ENCODE measurements around the gene UNC119.

Gene UNC119

DNA sequence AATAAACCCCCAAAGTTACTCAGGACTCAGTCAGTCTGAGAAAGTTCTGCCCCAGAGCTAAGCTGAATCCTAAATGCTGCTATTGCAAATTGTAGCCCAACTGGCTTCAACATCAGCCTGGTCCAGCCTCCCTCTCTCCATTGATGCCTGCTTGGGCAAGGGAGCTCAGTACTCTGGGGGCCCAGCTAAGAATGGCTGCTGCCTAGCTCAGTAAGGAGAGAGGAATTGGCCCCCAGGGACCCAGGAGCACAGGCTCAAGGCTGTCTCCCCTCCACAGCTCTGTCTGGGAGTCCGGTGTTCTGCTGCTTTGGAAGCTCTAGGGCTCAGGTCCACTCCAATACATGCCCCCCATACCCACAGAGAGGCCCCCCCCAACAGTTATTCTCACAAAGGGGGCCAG, 1.6 kb downstream of the UNC119 start:
- Histone ChIP-seq H3K4me3 (ENCODE audit: low read length) (no peak overlapping the region), H3K4me1 (ENCODE audit: control insufficient read depth, insufficient read depth, low read length) (peaks cover 12% of the 10 kb centered on the region)

DNA sequence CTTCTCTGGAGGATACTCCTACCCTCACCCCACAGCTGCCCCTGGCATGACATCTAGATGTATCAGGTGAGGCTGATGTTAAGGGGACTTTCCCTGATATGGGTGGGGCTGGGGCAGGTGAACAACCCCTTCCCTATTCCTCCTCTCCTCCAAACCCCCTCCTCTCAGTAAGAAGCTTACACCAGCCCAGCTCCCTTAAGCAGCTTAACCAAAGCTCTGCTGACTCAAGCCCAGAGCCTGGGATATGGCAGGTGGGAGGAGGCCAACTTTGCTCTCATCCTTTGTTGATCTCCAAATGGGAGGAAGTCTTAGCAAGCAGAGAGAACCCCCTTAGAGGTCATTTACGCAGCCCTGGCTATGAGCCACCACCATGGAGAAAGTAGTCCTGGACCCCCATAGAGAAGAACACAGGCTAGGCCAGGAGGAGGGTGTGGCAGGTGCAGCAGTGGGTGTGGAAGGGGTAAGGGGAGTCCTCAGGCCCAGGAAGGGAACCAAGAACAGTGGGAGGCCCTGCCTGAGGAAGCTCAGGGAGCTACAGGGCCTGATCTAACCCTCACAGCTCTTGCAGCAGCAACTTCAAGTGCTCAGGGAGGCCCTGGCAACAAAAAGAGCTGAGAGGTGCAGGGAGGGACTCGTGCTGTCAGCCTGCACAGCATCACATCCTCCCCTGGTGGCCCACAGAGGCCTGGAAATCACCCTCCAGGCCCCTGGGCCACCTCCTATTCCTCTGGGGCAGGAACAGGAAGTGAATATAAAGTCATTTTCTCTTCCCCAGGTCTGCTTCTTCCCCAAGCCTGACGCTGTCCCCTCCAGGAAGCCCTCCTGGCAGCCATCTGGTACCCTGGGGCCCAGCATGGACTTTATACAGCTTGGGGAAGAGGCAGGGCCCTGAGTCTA, 2.9 kb downstream of the UNC119 start:
- H3K9ac ChIP-seq (ENCODE audit: low read depth, low read length) = no peak overlapping the region
- H3K4me1 ChIP-seq (ENCODE audit: control insufficient read depth, insufficient read depth, low read length) = peaks cover 12% of the 10 kb centered on the region
- H3K4me3 ChIP-seq (ENCODE audit: low read length) = no peak overlapping the region
- H3K36me3 ChIP-seq (ENCODE audit: insufficient read depth, low read length) = peaks cover 22% of the 10 kb centered on the region
- H3K27me3 ChIP-seq (ENCODE audit: control insufficient read depth, insufficient read depth, low read length) = no peaks in the 10 kb centered on the region
- no peaks in the 10 kb centered on the region for H3K9me3 ChIP-seq (replicated peaks; ENCODE audit: low read length)
- no peak overlapping the region for H3K4me2 ChIP-seq (ENCODE audit: low read length)

More for the DNA sequence above, 1.6 kb downstream of the UNC119 start:
- Histone ChIP-seq H3K36me3 (ENCODE audit: insufficient read depth, low read length) (peaks cover 32% of the 10 kb centered on the region), H3K4me2 (ENCODE audit: low read length) (no peak overlapping the region), H3K9me3 (replicated peaks; ENCODE audit: low read length) (no peaks in the 10 kb centered on the region), H3K9ac (ENCODE audit: low read depth, low read length) (no peak overlapping the region), H3K27me3 (ENCODE audit: control insufficient read depth, insufficient read depth, low read length) (no peaks in the 10 kb centered on the region)

DNA sequence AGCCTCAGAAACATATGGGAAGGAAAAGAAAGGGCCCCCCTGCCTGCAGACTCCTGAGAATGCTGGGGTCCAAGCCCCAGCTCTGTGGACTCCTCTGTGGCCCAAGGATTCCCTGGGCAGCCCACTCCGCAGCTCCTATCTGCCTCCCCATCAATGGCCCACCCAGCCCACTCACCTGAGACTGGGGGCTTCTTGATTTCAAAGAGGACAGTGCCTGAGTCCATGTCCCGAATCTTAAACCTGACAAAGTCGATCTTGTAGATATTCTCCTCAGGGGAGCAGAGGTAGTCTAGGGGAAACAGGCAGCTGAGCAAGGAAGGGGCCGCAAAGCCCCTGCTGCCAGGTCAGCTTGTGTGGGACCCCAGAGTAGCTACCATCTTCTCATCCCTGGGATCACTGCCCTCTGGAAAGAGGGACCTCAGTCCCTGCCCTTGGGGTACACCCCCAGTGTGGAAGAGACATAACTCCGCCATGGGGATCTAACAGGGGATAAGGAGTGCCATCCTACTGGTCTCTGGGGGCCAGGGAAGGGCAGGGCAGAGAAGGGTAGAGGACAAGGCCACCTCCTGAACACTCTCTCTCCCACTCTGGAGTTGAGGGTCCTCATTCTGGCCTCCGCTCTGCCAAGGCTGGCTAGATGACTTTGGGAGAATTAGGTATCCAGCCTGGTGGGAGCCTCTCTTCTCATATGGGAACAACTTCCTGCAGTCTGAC, 3.9 kb downstream of the UNC119 start:
- H3K9ac ChIP-seq (ENCODE audit: low read depth, low read length) = no peak overlapping the region
- no peaks in the 10 kb centered on the region for H3K27me3 ChIP-seq (ENCODE audit: control insufficient read depth, insufficient read depth, low read length)
- H3K9me3 ChIP-seq (replicated peaks; ENCODE audit: low read length) = no peaks in the 10 kb centered on the region
- H3K4me3 ChIP-seq (ENCODE audit: low read length) = no peak overlapping the region
- peaks cover 12% of the 10 kb centered on the region for H3K36me3 ChIP-seq (ENCODE audit: insufficient read depth, low read length)
- peaks cover 12% of the 10 kb centered on the region for H3K4me1 ChIP-seq (ENCODE audit: control insufficient read depth, insufficient read depth, low read length)
- H3K4me2 ChIP-seq (ENCODE audit: low read length) = no peak overlapping the region

DNA sequence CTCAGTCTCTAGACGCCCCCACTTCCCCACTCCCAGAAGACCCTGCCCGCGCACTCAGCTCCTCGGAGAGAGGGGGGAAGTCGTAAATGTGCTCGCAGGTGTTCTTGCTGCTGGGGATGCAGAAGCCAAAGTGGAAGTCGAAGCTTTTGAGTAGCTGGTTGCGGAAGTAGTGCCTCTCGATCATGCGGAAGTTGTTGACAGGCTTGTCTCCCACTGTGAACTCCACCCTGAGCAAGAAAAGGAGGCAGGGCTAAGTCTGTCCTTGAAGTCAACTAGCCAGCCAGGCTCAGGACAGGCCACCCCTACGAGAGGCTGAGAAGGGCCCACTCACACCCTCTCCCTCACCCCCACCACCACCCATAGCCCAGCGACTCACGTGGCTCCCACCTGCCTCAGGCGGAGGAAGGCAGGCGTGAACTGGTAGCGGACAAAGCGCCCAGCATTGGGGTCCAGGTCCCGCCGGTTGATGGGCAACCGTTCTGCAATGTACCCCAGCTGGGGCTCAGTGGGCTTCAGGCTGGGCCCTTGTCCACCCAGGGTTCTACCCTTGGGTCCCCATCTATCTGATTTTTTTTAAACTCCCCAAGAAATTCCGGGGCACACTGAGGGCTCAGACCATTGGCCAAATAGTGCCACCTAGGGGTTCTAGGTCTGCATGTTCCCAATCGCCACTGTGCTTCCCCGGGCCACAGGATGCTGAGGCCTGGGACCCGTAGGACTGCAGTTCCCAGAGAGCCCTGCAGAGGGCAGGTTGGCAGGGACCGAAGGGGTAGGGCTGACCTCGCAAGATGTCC, 4.6 kb downstream of the UNC119 start:
- H3K4me1 ChIP-seq (ENCODE audit: control insufficient read depth, insufficient read depth, low read length) = peaks cover 12% of the 10 kb centered on the region
- no peak overlapping the region for H3K4me2 ChIP-seq (ENCODE audit: low read length)
- no peak overlapping the region for H3K4me3 ChIP-seq (ENCODE audit: low read length)
- H3K27me3 ChIP-seq (ENCODE audit: control insufficient read depth, insufficient read depth, low read length) = no peaks in the 10 kb centered on the region
- no peaks in the 10 kb centered on the region for H3K9me3 ChIP-seq (replicated peaks; ENCODE audit: low read length)
- H3K9ac ChIP-seq (ENCODE audit: low read depth, low read length) = no peak overlapping the region
- H3K36me3 ChIP-seq (ENCODE audit: insufficient read depth, low read length) = peaks cover 10% of the 10 kb centered on the region

DNA sequence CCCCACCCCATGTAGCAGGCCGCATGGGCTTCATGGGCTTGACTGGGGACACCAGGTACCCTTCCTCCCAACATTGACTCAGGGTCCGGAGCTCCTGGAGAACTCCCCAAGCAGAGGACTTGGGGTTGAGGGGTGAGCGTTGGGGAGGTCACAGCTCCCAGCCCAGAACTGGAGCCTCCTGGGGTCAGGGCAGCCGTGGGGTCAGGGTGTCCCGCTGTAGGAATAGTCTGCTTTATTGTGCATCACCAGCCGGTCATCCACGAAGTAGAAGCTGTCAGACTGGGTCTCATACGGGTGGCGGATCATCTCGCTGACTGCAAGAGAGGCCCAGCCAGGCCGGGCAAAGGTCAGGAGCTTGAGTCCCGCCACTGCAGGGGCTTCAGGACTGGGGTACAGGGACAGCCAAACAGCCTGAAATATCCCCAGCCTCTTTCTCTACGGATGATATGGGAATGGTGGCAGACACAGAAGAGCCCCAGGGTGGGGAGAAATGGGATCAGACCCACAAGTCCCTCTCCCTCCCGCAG, 5.3 kb downstream of the UNC119 start:
- Histone ChIP-seq H3K4me1 (ENCODE audit: control insufficient read depth, insufficient read depth, low read length) (peaks cover 9% of the 10 kb centered on the region), H3K9me3 (replicated peaks; ENCODE audit: low read length) (no peaks in the 10 kb centered on the region), H3K36me3 (ENCODE audit: insufficient read depth, low read length) (peaks cover 10% of the 10 kb centered on the region), H3K9ac (ENCODE audit: low read depth, low read length) (no peak overlapping the region), H3K4me3 (ENCODE audit: low read length) (no peak overlapping the region), H3K4me2 (ENCODE audit: low read length) (no peak overlapping the region), H3K27me3 (ENCODE audit: control insufficient read depth, insufficient read depth, low read length) (no peaks in the 10 kb centered on the region)

DNA sequence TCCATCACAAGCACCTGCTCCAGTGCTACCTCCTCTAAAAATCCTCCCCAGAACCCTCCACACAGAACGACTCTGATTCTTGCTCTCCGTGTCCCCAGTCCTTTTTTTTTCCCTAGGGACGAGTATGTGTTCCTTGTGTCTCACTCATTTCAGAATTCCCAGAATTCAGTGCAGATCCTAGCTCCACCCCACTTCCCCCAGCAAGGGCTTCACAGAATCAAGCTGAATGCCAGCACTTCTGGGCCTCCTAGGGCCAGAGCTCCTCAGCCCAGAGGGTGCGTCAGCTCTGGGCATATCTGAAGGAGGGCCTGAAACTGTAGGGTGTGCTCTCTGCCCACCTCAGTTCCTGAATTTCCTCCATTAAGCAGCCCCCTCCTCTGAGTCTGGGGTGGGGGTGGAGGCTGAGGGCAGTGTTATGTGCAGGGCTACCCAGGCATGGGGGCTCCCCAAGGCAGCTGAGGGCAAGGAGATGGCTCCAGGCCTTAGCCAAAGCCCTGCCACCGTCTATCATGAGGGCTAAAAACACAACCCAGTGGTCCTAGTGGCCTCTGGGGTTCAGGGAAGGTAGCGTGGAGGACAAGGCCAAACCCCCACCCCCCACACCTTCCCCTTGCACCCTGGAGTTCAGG, 6.5 kb downstream of the UNC119 start:
- Histone ChIP-seq H3K4me2 (ENCODE audit: low read length) (no peak overlapping the region), H3K4me3 (ENCODE audit: low read length) (no peak overlapping the region), H3K36me3 (ENCODE audit: insufficient read depth, low read length) (peaks cover 10% of the 10 kb centered on the region), H3K9ac (ENCODE audit: low read depth, low read length) (no peak overlapping the region), H3K4me1 (ENCODE audit: control insufficient read depth, insufficient read depth, low read length) (no peaks in the 10 kb centered on the region), H3K27me3 (ENCODE audit: control insufficient read depth, insufficient read depth, low read length) (no peaks in the 10 kb centered on the region), H3K9me3 (replicated peaks; ENCODE audit: low read length) (no peaks in the 10 kb centered on the region)

DNA sequence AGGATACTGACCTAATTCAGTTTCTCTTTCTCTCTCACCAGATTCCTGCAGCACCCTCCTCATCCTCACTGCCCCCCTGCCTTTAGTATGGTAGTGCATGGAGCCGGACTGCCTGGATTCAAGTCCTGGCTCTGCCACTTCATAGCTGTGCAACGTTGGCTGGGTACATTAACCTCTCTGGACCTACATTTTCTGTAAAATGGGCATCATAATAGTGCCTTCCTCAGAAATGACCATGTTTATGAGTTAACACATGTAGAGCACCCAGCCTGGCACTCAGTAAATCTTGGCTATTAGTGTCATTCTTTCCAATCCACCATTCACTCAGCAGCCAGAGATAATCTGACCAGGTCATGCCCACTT, 7.3 kb downstream of the UNC119 start:
- no peak overlapping the region for H3K4me3 ChIP-seq (ENCODE audit: low read length)
- no peak overlapping the region for H3K4me2 ChIP-seq (ENCODE audit: low read length)
- no peak overlapping the region for H3K9ac ChIP-seq (ENCODE audit: low read depth, low read length)
- no peaks in the 10 kb centered on the region for H3K9me3 ChIP-seq (replicated peaks; ENCODE audit: low read length)
- H3K27me3 ChIP-seq (ENCODE audit: control insufficient read depth, insufficient read depth, low read length) = no peaks in the 10 kb centered on the region
- H3K4me1 ChIP-seq (ENCODE audit: control insufficient read depth, insufficient read depth, low read length) = no peaks in the 10 kb centered on the region
- peaks cover 10% of the 10 kb centered on the region for H3K36me3 ChIP-seq (ENCODE audit: insufficient read depth, low read length)

DNA sequence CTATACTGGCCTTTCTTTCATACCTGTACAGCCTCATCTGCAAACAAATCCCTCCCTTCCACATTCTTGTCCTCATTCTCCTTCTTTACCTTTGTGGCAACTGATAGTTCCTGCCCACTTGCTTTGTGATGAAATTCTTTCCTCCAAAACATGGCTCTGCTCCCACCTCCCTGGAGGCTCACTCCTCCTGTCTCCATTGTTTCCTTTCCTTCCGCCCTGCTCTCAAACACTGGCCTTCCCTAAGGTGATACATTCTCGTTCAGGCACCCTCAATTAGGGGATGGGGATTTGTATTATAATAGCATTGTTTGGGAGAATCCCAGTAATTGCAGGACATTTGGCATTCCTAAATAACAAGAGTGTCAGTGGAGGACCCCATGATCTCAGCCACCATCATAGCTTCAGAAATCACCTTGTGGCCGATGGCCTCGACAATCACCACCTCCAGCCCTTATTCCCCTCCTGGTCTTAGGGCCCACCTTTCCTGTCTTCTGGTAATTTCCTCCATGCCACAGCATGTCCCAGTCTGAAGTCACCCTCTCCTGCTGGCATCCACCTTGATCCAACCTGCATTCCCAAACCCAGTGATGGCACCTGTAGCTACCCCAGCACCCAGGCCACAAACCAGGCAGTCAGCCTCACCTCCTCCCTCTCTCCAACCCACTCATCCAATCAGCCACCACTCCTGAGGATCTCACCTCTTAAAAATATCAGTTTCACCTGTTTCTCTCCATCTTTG, 7.9 kb downstream of the UNC119 start:
- Histone ChIP-seq H3K36me3 (ENCODE audit: insufficient read depth, low read length) (peaks cover 10% of the 10 kb centered on the region), H3K4me1 (ENCODE audit: control insufficient read depth, insufficient read depth, low read length) (no peaks in the 10 kb centered on the region), H3K27me3 (ENCODE audit: control insufficient read depth, insufficient read depth, low read length) (no peaks in the 10 kb centered on the region), H3K4me3 (ENCODE audit: low read length) (no peak overlapping the region), H3K9ac (ENCODE audit: low read depth, low read length) (no peak overlapping the region), H3K9me3 (replicated peaks; ENCODE audit: low read length) (no peaks in the 10 kb centered on the region), H3K4me2 (ENCODE audit: low read length) (no peak overlapping the region)

DNA sequence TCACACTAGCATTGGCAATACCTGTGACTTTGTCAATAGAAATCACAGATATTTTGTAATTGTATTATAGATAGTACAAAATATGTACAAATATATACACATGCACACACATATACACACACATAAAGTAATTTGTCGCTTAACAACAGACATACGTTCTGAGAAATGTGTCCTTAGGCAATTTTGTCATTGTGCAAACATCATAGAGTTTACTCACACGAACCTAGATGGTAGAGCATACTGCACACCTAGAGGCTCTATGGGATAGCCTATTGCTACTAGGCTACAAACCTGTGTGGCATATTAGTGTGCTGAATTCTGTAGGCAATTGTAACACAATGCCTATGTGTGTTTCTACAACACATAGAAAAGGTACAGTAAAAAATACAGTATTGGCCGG, 11.0 kb downstream of the UNC119 start:
- H3K27me3 ChIP-seq (ENCODE audit: control insufficient read depth, insufficient read depth, low read length) = peaks cover 9% of the 10 kb centered on the region
- no peaks in the 10 kb centered on the region for H3K36me3 ChIP-seq (ENCODE audit: insufficient read depth, low read length)
- no peak overlapping the region for H3K4me3 ChIP-seq (ENCODE audit: low read length)
- H3K4me1 ChIP-seq (ENCODE audit: control insufficient read depth, insufficient read depth, low read length) = no peaks in the 10 kb centered on the region
- H3K9me3 ChIP-seq (replicated peaks; ENCODE audit: low read length) = no peaks in the 10 kb centered on the region
- no peak overlapping the region for H3K4me2 ChIP-seq (ENCODE audit: low read length)
- no peak overlapping the region for H3K9ac ChIP-seq (ENCODE audit: low read depth, low read length)

DNA sequence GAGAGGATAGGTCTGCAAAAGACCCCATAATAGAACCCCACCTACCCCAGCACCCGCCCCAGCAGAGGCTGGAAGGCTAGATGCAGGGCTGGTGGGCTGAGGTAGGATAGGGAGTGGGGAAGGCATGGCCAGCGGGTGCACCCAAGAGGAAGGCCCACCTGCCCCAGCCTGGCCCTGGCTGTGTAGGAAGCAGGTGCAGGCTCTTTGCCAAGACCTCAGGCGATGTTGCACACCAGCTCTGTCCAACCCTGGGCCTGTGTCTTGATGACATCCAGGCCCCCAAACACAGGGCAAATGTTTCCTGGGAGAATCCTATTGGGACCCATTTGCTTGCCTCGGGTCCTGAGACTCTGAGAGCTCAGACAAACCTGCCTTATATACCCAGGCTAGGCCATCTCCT, 12.2 kb downstream of the UNC119 start:
- no peak overlapping the region for H3K4me3 ChIP-seq (ENCODE audit: low read length)
- H3K4me2 ChIP-seq (ENCODE audit: low read length) = no peak overlapping the region
- no peaks in the 10 kb centered on the region for H3K36me3 ChIP-seq (ENCODE audit: insufficient read depth, low read length)
- no peaks in the 10 kb centered on the region for H3K9me3 ChIP-seq (replicated peaks; ENCODE audit: low read length)
- no peak overlapping the region for H3K9ac ChIP-seq (ENCODE audit: low read depth, low read length)
- H3K27me3 ChIP-seq (ENCODE audit: control insufficient read depth, insufficient read depth, low read length) = peaks cover 9% of the 10 kb centered on the region
- H3K4me1 ChIP-seq (ENCODE audit: control insufficient read depth, insufficient read depth, low read length) = no peaks in the 10 kb centered on the region

All from skeletal muscle satellite cell (primary cell).